Measurements from ENCODE around the gene UNC13D.
"Not testable (repeated sequence)": the region's sequence is repeated elsewhere in the genome, so short reads cannot be mapped to it uniquely, and the experiment has no call there.

The UNC13D gene

DNA sequence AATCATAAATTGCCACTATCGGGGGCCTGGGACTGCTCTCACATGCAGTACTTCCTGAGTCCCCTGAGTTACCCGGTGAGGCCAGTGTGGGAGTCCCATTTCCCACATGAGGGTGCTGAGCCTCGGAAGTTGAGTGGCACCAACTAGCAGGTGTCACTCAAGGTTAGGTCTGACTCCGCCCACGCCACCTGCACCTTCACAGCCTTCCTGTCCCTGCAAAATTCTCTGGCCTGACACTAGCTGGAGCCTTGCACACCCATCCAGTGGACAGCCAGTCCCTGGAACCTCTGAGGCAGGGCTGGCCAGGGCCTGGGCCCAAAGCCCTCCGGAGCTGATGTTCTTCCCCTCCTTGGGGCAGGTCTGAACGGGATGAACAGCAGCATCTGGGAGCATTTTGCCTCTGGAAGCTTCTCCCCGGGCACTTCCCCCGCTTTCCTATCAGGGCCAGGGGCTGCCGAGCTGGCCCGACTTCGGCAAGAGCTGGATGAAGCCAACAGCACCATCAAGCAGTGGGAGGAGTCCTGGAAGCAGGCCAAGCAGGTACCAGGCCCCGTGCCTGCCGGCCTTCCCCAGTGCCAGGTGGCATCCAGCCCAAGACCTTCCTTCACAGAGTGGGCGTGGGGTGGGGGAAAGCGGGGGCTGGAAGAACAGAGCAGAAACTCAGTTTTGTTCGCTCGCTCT lies 21.9 kb downstream of the UNC13D start:
- DNase-seq (ENCODE audit: low read depth in 2 of 2, low spot score in 1 of 2), result no peak

DNA sequence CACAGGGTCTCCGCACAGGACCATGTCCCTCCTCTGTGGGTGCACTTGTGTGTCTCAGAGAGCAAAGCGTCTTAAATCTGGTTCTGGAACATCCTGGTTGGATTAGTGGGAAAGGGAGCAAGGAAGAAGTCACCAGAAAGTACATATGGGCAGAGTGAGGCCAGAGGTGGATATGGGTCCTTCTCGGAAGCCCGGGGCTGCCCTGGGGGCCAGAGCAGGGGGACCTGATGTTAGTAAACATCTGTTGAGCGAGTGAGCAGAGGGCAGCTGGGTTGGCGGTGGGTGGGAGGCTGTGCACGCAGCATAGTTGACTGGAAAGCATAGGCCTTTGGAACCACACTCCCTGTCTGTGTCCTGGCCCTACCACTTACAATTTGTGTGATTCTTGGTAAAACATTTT lies 22.7 kb downstream of the UNC13D start:
- DNase-seq (ENCODE audit: low read depth in 2 of 2, low spot score in 1 of 2), result no peak

GRCh38 chr17:75820094-75821080 lies 23.8 kb downstream of the UNC13D start:
- no peak for DNase-seq (ENCODE audit: low read depth in 2 of 2, low spot score in 1 of 2)

DNA sequence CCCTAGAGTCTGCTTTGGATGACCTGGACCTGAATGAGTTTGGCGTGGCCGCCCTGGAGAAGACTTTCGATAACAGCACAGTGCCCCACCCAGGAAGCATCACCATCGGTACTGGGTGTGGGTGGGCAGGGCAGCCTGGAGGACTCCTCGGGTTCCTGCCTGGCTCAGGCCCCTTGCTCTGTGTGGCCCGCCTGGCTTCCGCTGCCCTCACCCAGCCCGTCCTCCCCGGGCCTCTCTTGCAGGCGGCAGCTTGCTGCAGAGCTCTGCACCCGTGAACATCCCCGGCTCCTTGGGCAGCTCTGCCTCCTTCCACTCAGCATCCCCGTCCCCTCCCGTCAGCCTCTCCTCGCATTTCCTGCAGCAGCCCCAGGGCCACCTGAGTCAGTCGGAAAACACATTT lies 24.5 kb downstream of the UNC13D start:
- no peak for DNase-seq (ENCODE audit: low read depth in 2 of 2, low spot score in 1 of 2)

DNA sequence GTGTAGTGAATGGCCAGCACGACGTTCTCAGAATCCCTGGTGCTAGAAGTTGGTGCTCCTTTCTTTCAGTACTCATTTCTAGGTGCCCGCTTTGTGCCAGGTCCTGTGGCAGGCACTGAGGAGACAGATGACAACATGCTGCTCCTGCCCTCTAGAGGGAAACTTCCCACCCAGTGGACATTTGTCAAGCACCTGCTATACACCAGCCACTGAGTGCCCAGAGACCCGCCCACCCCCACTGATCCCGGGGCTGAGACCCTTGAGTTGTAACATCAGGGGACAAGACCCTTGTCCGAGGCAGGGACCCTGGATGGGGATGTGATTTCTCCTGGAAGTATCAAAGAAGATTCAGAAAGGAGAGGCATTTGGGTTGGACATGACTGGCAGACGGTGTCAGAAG lies 25.1 kb downstream of the UNC13D start:
- no peak for DNase-seq (ENCODE audit: low read depth in 2 of 2, low spot score in 1 of 2)

GRCh38 chr17:75818326-75818885 lies 25.8 kb downstream of the UNC13D start:
- no peak for DNase-seq (ENCODE audit: low read depth in 2 of 2, low spot score in 1 of 2)

DNA sequence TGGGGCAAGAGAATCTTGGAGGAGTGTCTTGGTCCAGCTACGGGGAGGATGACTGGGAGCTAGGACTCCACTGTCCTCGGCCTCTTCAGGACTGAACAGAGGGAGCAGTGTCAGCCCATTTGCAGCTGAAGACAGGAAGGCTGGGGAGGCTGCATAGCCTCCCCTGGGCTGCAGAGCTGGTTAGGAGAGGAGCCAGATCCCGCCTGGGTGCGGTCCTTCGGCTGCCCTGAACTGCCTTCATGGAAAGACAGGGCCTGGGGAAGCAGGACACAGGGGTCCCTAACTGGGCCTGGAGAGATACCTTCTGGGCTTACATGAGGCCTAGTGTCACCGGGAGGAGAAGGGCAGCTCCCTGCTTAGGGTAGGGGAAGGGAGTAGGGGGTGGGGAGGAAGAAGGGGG lies 26.6 kb downstream of the UNC13D start:
- DNase-seq (ENCODE audit: low read depth in 2 of 2, low spot score in 1 of 2), result no peak

DNA sequence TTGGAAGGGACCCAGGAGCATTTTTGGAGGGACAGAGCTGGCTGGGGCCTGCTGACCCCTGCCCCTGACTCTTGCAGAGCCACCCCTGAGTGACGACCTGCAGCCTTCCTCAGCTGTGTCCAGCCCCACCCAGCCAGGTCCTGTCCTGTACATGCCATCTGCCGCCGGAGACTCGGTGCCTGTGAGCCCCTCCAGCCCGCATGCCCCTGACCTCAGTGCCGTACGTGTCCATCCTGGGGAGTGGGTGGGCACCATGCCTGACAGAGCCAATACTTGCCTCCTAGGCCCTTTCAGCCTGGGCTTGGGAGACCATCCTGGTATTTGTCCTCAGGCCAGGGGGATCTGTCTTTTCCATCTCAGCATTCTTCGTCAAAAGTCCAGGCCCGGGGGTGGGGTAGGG lies 27.5 kb downstream of the UNC13D start:
- no peak for DNase-seq (ENCODE audit: low read depth in 2 of 2, low spot score in 1 of 2)

- DNase-seq (ENCODE audit: low read depth in 2 of 2, low spot score in 1 of 2), result no peak
Observed at GRCh38 chr17:75815399-75815798, 28.8 kb downstream of the UNC13D start.

- no peak for DNase-seq (ENCODE audit: low read depth in 2 of 2, low spot score in 1 of 2)
Observed at GRCh38 chr17:75814900-75815373, 29.3 kb downstream of the UNC13D start.

DNA sequence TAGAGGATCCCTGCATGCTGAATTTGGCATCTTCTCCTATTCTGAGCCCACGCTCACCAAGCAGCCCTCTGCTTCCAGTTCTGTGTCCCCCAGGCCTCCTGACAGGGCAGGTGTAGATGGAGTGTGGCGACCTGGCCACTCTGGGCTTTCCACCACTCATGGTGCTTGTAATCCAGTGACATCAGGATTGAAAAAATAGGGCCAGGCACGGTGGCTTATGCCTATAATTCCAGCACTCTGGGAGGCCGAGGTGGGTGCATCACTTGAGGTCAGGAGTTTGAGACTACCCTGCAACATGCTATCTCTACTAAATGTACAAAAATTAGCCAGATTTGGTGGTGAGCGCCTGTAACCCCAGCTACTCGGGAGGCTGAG lies 30.2 kb downstream of the UNC13D start:
- DNase-seq (ENCODE audit: low read depth in 2 of 2, low spot score in 1 of 2), result no peak

- no peak for DNase-seq (ENCODE audit: low read depth in 2 of 2, low spot score in 1 of 2)
Observed at GRCh38 chr17:75813081-75814020, 30.9 kb downstream of the UNC13D start.

GRCh38 chr17:75812096-75813013 lies 31.8 kb downstream of the UNC13D start:
- no peak for DNase-seq (ENCODE audit: low read depth in 2 of 2, low spot score in 1 of 2)

DNA sequence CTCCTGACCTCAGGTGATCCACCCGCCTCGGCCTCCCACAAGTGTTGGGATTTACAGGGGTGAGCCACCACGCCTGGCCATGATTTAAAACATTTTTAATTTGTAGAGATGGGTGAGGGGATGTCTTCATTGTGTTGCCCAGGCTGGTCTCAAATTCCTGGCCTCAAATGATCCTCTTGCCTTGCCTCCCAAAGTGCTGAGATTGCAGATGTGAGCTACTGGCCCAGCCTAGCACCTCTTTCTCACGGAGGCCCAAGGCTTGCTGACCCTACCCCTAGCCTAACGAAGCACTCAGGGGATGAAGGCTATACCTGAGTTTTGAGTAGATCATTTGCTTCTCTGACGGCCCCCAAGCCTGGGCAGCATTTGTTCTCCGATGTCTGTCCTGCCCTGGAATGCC lies 33.0 kb downstream of the UNC13D start:
- no peak for DNase-seq (ENCODE audit: low read depth in 2 of 2, low spot score in 1 of 2)

DNA sequence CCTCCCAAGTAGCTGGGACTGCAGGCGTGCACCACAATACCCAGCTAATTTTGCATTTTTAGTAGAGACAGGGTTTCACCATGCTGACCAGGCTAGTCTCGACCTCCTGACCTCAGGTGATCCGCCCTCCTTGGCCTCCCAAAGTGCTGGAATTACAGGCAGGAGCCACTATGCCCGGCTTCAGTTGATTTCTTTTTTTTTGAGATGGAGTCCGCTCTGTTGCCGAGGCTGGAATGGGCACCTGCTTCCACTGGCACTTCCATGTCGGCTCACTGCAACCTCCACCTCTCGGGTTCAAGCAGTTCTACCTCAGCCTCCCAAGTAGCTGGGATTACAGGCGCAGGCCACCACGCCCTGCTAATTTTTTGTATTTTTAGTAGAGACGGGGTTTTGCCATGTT lies 33.4 kb downstream of the UNC13D start:
- not testable (repeated sequence) for DNase-seq (ENCODE audit: low read depth in 2 of 2, low spot score in 1 of 2)

- DNase-seq (ENCODE audit: low read depth in 2 of 2, low spot score in 1 of 2), result no peak
Observed at GRCh38 chr17:75810216-75810615, 34.0 kb downstream of the UNC13D start.

DNA sequence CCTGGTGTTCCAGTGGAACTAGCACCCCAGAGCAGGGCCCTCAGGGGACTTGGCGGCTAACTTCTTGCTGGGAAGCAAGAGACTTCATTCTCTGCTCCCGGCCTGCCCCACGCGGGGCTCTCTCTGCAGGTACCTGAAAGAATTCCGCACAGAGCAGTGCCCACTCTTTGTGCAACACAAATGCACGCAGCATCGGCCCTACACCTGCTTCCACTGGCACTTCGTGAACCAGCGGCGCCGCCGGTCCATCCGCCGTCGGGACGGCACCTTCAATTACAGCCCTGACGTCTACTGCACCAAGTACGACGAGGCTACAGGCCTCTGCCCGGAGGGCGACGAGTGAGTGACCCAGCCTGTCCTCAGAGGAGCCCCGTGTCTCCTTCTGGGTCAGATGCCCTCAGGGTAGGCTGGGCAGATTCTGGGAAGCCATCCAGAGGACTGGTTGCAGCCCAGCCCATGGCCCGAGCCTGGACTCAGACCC lies 34.5 kb downstream of the UNC13D start:
- DNase-seq (ENCODE audit: low read depth in 2 of 2, low spot score in 1 of 2), result no peak

DNA sequence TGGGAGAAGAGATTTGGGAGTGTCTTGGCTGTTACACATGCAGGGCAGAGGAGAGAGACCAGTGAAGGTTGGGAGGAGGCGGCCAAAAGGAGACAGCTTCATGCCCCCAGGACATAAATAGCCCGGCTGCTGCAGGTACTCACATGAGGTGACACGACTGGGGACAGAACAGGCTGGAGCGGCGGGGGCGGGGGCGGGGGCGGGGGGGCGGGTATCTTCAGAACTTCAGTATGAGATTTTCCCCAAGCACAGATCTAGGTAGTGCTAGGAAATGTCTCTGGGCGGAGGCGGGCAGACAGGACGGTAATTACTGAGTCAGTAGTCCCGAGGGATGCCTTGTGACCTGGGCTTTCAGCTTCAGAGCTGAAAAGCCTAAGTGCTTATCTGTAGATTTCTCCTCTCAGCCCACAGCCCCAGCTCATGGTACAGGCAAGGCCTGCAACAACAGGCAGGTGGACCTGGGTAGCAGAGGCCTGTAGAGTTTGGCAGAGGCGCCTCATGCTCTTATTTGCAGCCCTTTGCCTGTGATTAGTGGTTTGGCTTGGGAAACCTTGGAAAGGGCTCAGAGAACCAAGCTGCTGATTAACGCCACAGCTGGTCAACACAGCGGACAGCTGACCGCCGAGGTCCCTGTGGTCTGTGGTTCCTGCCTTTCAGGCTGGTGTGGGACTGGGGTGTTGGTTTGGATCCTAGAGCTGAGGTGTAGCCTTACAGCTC lies 35.1 kb downstream of the UNC13D start:
- DNase-seq (ENCODE audit: low read depth in 2 of 2, low spot score in 1 of 2), result no peak

DNA sequence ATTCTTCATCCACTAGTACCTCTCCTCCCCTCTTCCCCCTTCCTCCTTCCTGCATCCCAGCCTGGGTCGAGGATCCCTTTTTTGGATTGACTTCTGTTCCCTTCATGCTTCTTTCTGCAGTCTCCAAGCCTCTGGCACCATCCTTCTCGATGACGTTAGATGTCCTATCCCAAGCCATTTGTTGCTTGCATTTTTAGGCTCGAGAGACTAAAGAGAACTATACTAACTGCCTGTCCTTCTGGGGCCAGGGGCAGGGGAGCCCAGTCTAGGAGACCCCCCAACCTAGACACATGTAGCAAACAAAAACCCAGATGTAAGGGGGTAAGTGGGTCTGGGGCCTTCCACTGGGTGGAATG lies 35.7 kb downstream of the UNC13D start:
- no peak for DNase-seq (ENCODE audit: low read depth in 2 of 2, low spot score in 1 of 2)

Data from stimulated activated CD8-positive, alpha-beta memory T cell treated with anti-CD3 and anti-CD28 coated beads, Interleukin-4, amount 100 ng/mL, for 4 hours (primary cell).